Tibial artery (tissue), 4 donors: ENCODE measurements around the gene DPP10.

Experiments
- DNase-seq, 2 donors: peaks; one replicate each; pipeline ENCODE4 v3.0.0-alpha.2; 2019
- H3K27ac ChIP-seq, 2 donors: fragments of 200-600 bp; sonication (generic) in 1 of 2; 1 replicate in 1 of 2; 2 replicates in 1 of 2; pipeline ENCODE4 v1.5.1; 2018 to 2019; ENCODE audit warnings: mild to moderate bottlenecking in 1 of 2
- H3K27me3 ChIP-seq, 2 donors: fragments of 200-600 bp; sonication (generic) in 1 of 2; one replicate each; pipeline versions ENCODE4 v1.5.1 to v1.6.0; 2016 to 2019
- H3K36me3 ChIP-seq, 3 donors: fragments of 200-600 bp; sonication (generic) in 2 of 3; one replicate each; pipeline ENCODE4 v1.5.1; 2016 to 2019; ENCODE audit warnings: mild to moderate bottlenecking in 2 of 3
- H3K4me1 ChIP-seq, 4 donors: fragments of 200-600 bp; sonication (generic) in 2 of 4; 1 replicate in 3 of 4; 2 replicates in 1 of 4; pipeline ENCODE4 v1.5.1; 2016 to 2019
- H3K4me3 ChIP-seq, 2 donors: fragments of 200-600 bp; sonication (generic) in 1 of 2; 1 replicate in 1 of 2; 2 replicates in 1 of 2; pipeline ENCODE4 v1.5.1; 2018 to 2019; ENCODE audit warnings: mild to moderate bottlenecking in 2 of 2
- H3K9me3 ChIP-seq, 3 donors: fragments of 200-600 bp; sonication (generic) in 1 of 3; one replicate each; pipeline ENCODE4 v1.5.1; 2016 to 2019
- CTCF ChIP-seq, 2 experiments: fragments of 200-600 bp in 1 of 2; fragments of 450-650 bp in 1 of 2; IDR thresholded peaks; one replicate each; pipeline ENCODE4 v1.5.1; 2017 to 2019; ENCODE audit warnings: antibody characterized with exemption in 2 of 2, mild to moderate bottlenecking in 1 of 2, moderate library complexity in 1 of 2
- intact Hi-C: fragments of 100-400 bp; cut with DNase I; formaldehyde crosslinking; loops from one replicate; pipeline ENCODE4 v1.15.0; 2023; ENCODE audit warnings: low total_unique reads

Gene DPP10

DNA sequence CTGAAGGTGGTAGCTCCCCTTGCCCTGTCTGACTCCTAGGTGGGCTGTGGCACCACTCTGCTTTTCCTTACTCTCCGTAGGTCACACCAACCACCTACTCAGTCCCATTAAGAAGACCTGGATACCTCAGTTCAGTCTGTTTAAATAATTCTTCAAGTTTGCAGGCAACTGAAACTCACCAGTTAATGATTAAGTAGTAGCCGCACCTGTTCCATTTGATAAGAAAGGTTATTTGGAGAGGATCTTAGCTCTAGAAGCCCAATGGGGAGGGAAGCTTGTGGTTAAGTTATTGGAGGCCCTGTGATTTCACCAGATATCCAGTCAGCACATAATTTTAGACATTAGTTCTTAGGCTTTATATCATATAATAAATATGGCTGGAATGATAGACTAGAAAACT, 1193.0 kb downstream of the DPP10 start:
- H3K4me1 ChIP-seq = no peaks in the 10 kb centered on the region
- no peak overlapping the region for H3K27ac ChIP-seq
- DNase-seq = no peak
- intact Hi-C loops = no loop called here
- no peak for TF ChIP-seq CTCF (IDR thresholded peaks at IDR 0.05)
- no peaks in the 10 kb centered on the region for H3K9me3 ChIP-seq
- no peaks in the 10 kb centered on the region for H3K27me3 ChIP-seq
- H3K4me3 ChIP-seq = no peak overlapping the region
- no peaks in the 10 kb centered on the region for H3K36me3 ChIP-seq

DNA sequence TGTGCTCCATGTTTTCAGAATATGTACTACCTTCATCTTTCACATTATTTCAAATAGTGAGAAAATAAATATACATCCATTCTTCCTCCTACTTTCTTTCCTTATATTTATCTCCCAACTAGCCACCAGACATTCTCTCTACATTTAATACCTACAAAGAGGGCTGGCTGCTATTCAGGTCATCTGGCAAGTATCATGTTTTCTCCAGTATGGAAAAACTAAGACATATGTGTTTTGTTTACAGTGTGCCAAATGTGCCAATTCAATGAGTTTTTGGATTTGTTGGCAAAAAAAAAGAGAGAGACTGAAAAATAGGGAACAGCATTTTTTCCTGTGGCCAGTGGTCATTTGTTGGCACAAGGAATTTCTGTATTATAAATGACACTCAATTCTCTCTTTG, 1207.3 kb downstream of the DPP10 start:
- Histone ChIP-seq H3K36me3 (no peaks in the 10 kb centered on the region), H3K4me3 (no peak overlapping the region), H3K27ac (no peak overlapping the region), H3K4me1 (no peaks in the 10 kb centered on the region), H3K9me3 (no peaks in the 10 kb centered on the region), H3K27me3 (no peaks in the 10 kb centered on the region)
- TF ChIP-seq CTCF (IDR thresholded peaks at IDR 0.05) = no peak
- intact Hi-C loops = no loop called here
- no peak for DNase-seq

- Histone ChIP-seq H3K4me3 (no peak overlapping the region), H3K27ac (no peak overlapping the region), H3K36me3 (no peaks in the 10 kb centered on the region), H3K27me3 (no peaks in the 10 kb centered on the region), H3K4me1 (no peaks in the 10 kb centered on the region), H3K9me3 (no peaks in the 10 kb centered on the region)
- intact Hi-C loops = no loop called here
- no peak for TF ChIP-seq CTCF (IDR thresholded peaks at IDR 0.05)
- DNase-seq = no peak
Observed at GRCh38 chr2:115650827-115651226, 1208.4 kb downstream of the DPP10 start.

- H3K9me3 ChIP-seq = no peaks in the 10 kb centered on the region
- intact Hi-C loops = no loop called here
- no peak for TF ChIP-seq CTCF (IDR thresholded peaks at IDR 0.05)
- H3K27ac ChIP-seq = no peak overlapping the region
- no peaks in the 10 kb centered on the region for H3K4me1 ChIP-seq
- no peaks in the 10 kb centered on the region for H3K36me3 ChIP-seq
- DNase-seq = no peak
- no peak overlapping the region for H3K4me3 ChIP-seq
- no peaks in the 10 kb centered on the region for H3K27me3 ChIP-seq
Observed at GRCh38 chr2:115652652-115653051, 1210.2 kb downstream of the DPP10 start.

- Histone ChIP-seq H3K27ac (no peak overlapping the region), H3K4me3 (no peak overlapping the region), H3K36me3 (no peaks in the 10 kb centered on the region), H3K4me1 (no peaks in the 10 kb centered on the region), H3K9me3 (no peaks in the 10 kb centered on the region), H3K27me3 (no peaks in the 10 kb centered on the region)
- DNase-seq = no peak
- TF ChIP-seq CTCF (IDR thresholded peaks at IDR 0.05) = no peak
- intact Hi-C loops = no loop called here
Observed at GRCh38 chr2:115654362-115654761, 1211.9 kb downstream of the DPP10 start.

DNA sequence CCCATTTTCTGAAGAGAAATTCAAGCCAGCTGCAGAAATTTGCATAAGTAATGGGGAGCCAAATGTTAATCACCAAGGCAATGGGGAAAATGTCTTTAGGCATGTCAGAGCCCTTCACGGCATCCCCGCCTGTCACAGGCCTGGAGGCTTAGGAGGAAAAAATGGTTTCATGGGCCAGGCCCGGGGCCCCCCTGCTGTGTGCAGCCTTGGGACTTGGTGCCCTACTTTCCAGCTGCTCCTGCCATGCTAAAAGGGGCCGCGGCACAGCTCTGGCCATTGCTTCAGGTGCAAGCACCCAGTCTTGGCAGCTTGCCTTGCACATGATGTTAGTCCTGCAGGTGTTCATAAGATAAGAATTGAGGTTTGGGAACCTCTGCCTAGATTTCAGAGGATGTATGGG, 1235.7 kb downstream of the DPP10 start:
- no peak for DNase-seq
- no peak for TF ChIP-seq CTCF (IDR thresholded peaks at IDR 0.05)
- no peak overlapping the region for H3K4me3 ChIP-seq
- no peaks in the 10 kb centered on the region for H3K27me3 ChIP-seq
- H3K4me1 ChIP-seq = no peaks in the 10 kb centered on the region
- H3K36me3 ChIP-seq = no peaks in the 10 kb centered on the region
- H3K27ac ChIP-seq = no peak overlapping the region
- intact Hi-C loops = no loop called here
- peaks cover 0 to 10% (median 4%) of the 10 kb centered on the region in 3 donors for H3K9me3 ChIP-seq
